Effector memory CD8-positive, alpha-beta T cell (primary cell): ENCODE measurements around the gene RASIP1.
"Not testable (repeated sequence)": the region's sequence is repeated elsewhere in the genome, so short reads cannot be mapped to it uniquely, and the experiment has no call there.

ENCODE experiments used
- ATAC-seq: fragments of 150-1000 bp; cut with Tn5 transposase; replicated peaks from 2 replicates; pipeline ENCODE4 v1.10.0; 2021; ENCODE audit warnings: mild to moderate bottlenecking, moderate library complexity
- DNase-seq, 3 experiments: peaks; one replicate each; pipeline ENCODE4 v3.0.0; 2021
- H3K27ac Mint-ChIP-seq, 2 donors: one replicate each; pipeline ENCODE4 v1.8.0; 2022; ENCODE audit warnings: mild to moderate bottlenecking in 2 of 2, mixed read lengths in 2 of 2, moderate library complexity in 2 of 2
- H3K27me3 Mint-ChIP-seq, 2 donors: one replicate each; pipeline ENCODE4 v1.8.0; 2022; ENCODE audit warnings: mixed read lengths in 2 of 2
- H3K36me3 Mint-ChIP-seq: one replicate; pipeline ENCODE4 v1.8.0; 2022; ENCODE audit warnings: mild to moderate bottlenecking, moderate library complexity, mixed read lengths; ENCODE audit not compliant: insufficient read depth
- H3K4me1 Mint-ChIP-seq, 2 donors: one replicate each; pipeline ENCODE4 v1.8.0; 2022; ENCODE audit warnings: low read depth in 2 of 2, mixed read lengths in 2 of 2
- H3K4me3 Mint-ChIP-seq, 2 donors: one replicate each; pipeline ENCODE4 v1.8.0; 2022; ENCODE audit warnings: mild to moderate bottlenecking in 2 of 2, mixed read lengths in 2 of 2, moderate library complexity in 2 of 2
- H3K9me3 Mint-ChIP-seq, 2 donors: one replicate each; pipeline ENCODE4 v1.8.0; 2022; ENCODE audit warnings: mixed read lengths in 2 of 2

The RASIP1 gene

DNA sequence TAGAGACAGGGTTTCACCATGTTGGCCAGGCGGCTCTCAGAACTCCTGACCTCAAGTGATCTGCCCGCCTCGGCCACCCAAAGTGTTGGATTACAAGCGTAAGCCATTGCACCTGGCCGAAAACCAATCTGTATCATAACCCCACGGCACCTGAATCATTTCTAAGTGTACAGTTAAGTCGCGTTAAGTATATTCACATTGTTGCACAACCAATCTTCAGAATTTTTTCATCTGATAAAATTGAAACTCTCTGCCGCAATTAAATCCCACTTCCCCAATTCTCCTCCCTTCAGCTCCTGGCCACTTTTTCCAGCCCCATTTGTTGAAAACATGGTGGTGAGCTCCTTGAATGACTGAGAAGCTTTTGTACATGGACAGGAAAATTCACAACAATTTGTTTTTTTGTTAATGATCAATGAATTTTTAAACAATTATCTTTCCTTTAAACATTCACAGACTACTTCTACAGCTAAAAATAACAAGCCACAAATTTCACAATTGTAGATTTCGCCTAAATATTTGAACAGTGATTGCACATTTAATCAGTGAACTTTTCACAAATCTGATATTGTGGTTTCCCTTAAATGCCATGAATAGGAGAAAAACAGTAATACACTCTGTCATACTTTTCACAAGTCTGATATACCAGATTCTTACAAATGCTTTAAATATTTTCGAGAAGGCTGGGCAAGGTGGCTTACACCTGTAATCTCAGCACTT is 28.7 kb upstream of the RASIP1 start:
- Mint-ChIP-seq H3K36me3 (no peaks in the 10 kb centered on the region), H3K4me3 (no peak overlapping the region), H3K9me3 (no peaks in the 10 kb centered on the region), H3K4me1 (peaks cover 0 to 2% of the 10 kb centered on the region in 2 donors), H3K27me3 (peaks cover 36 to 74% of the 10 kb centered on the region in 2 donors), H3K27ac (no peak overlapping the region)
- DNase-seq, result no peak
- no peak for ATAC-seq

DNA sequence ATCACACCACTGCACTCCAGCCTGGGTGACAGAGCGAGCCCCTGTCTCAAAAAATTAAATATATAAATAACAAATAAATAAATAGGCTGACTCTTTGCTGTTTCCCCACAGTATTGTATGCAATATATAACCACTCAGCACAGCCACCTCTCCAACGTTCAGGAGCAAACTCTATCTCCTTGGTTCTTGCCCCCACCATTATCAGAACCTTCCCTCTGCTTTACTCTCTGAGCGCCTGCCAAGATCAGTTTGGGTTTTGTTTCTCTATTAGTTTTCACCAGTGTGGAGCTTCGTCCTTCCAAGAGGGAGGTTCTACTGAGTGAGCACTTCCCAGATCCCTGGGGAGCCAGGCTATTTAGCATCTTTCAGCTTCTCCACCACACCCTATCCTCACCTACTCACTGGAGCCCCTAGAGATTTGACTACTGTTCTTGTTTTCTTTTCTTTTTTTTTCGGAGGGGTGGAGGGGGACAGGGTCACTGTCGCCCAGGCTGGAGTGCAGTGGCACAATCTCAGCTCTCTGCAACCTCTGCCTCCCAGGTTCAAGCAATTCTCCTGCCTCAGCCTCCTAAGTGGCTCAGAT is 27.9 kb upstream of the RASIP1 start:
- not testable (repeated sequence) for ATAC-seq, H3K36me3 Mint-ChIP-seq, DNase-seq, H3K4me3 Mint-ChIP-seq, H3K9me3 Mint-ChIP-seq, H3K4me1 Mint-ChIP-seq
- H3K27ac Mint-ChIP-seq, result peak overlapping the region in 1 of 2 donors; percentile 67
- H3K27me3 Mint-ChIP-seq, result peaks cover 36 to 75% of the 10 kb centered on the region in 2 donors

DNA sequence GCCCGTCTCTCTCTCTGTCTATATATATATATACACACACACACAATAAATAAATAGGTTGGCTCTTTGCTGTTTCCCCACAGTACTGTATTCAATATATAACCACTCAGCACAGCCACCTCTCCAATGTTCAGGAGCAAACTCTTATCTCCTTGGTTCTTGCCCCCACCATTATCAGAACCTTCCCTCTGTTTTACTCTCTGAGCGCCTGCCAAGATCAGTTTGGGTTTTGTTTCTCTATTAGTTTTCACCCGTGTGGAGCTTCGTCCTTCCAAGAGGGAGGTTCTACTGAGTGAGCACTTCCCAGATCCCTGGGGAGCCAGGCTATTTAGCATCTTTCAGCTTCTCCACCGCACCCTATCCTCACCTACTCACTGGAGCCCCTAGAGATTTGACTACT is 25.4 kb upstream of the RASIP1 start:
- H3K9me3 Mint-ChIP-seq, ATAC-seq, H3K4me1 Mint-ChIP-seq, H3K4me3 Mint-ChIP-seq, DNase-seq, H3K27ac Mint-ChIP-seq, H3K36me3 Mint-ChIP-seq: not testable (repeated sequence)
- H3K27me3 Mint-ChIP-seq, result peaks cover 51 to 82% of the 10 kb centered on the region in 2 donors

DNA sequence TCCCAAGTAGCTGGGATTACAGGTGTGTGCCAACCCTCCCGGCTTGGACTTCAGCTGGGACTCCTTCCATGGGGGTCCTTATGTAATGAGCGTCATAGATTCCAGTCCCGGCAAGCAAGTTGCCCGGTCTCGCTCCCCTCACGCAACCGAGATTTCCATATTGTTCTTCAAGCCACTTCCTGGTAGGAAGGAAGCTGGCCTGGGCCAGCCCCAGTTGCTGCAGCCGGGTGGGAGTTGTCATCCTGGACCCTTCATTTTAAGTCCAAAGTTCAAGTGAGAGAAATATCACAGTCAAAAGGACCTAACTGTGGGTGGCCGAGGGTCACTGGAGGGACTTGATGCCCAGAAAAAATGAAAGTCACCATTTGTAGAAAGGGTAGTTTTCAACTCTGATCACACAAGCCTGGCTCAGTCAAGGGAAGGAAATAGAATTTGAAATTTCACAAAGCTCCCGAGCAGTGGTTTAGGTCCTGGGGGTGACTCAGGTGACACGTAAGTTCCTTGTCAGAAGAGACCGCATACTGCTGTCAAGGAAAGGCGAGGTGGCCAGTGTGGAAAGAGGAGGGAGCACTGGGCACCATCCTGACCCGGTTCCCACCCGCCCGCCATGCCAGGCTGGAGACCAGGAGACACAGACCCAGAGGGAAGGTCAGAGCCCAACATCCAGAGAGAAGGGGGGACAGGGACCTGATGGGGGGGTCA is 20.2 kb upstream of the RASIP1 start:
- peaks cover 39 to 60% of the 10 kb centered on the region in 2 donors for H3K27me3 Mint-ChIP-seq
- peak overlapping the region in 1 of 2 donors; percentile 13 for H3K27ac Mint-ChIP-seq

DNA sequence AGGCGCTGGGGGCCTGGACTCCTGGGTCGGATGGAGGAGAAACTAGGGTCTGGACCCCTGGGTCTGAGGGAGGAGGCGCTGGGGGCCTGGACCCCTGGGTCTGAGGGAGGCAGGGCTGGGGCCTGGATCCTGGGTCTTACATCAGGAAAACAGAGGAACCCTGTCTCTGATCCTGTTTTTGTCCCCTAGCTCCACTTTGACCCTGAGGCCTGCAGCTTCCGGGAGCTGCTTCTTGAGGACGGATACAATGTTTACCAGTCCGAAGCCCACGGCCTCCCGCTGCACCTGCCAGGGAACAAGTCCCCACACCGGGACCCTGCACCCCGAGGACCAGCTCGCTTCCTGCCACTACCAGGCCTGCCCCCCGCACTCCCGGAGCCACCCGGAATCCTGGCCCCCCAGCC is 17.3 kb upstream of the RASIP1 start:
- Mint-ChIP-seq H3K4me3 (no peak overlapping the region), H3K4me1 (peaks cover 8 to 11% of the 10 kb centered on the region in 2 donors), H3K36me3 (no peaks in the 10 kb centered on the region), H3K27me3 (peaks cover 47 to 68% of the 10 kb centered on the region in 2 donors), H3K9me3 (no peaks in the 10 kb centered on the region), H3K27ac (no peak overlapping the region)
- DNase-seq (no peak), ATAC-seq (no peak)

More for the DNA sequence above, 20.2 kb upstream of the RASIP1 start:
- H3K4me1 Mint-ChIP-seq, result peaks cover 0 to 5% of the 10 kb centered on the region in 2 donors
- no peaks in the 10 kb centered on the region for H3K36me3 Mint-ChIP-seq
- DNase-seq, result no peak
- no peak for ATAC-seq
- H3K4me3 Mint-ChIP-seq, result no peak overlapping the region
- no peaks in the 10 kb centered on the region for H3K9me3 Mint-ChIP-seq

DNA sequence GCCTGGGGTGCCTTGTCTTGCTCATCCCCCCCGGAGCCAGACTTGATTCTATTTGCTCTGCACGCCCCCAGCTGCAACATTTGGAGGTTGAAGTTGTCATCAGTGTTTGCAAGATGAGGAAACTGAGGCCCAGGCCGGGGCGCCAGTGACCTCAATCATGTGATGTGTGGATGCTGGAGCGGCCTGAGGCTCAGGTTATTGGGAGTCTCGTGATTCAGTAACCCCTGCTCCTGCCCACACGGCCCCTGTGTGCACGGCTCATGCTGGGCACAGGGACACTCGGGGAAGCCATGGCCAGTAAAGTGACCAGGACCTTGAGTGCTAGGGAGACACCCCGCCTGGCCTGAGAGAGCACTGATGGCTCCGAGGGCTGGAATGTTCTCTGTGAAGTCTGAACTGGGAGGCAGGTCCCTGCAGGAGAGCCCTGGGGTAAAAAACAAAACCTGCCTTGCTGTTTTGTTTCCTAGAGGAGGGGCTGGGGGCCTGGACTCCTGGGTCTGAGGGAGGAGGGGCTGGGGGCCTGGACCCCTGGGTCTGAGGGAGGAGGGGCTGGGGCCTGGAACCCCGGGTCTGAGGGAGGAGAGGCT is 16.8 kb upstream of the RASIP1 start:
- no peak overlapping the region for H3K27ac Mint-ChIP-seq
- H3K9me3 Mint-ChIP-seq, result no peaks in the 10 kb centered on the region
- no peak for DNase-seq
- ATAC-seq, result no peak
- H3K4me3 Mint-ChIP-seq, result no peak overlapping the region
- H3K36me3 Mint-ChIP-seq, result no peaks in the 10 kb centered on the region
- peaks cover 42 to 67% of the 10 kb centered on the region in 2 donors for H3K27me3 Mint-ChIP-seq
- peaks cover 10 to 11% of the 10 kb centered on the region in 2 donors for H3K4me1 Mint-ChIP-seq

DNA sequence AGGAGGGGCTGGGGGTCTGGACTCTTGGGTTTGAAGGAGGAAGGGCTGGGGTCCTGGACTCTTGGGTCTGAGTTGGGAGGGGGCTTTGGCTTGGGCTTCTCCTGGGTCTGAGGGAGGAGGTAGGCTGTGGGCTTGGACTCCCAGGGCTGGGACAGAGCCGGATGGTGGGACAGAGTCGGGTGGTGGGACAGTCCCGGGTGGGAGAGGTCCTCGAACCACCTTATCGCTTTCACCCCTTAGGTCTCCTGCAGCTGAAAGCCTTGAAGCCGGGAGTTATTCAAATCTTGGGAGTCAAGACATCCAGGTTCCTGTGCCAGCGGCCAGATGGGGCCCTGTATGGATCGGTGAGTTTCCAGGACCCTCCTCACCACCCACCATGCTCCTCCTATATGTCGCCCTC is 16.3 kb upstream of the RASIP1 start:
- H3K27me3 Mint-ChIP-seq, result peaks cover 37 to 67% of the 10 kb centered on the region in 2 donors
- H3K9me3 Mint-ChIP-seq, result no peaks in the 10 kb centered on the region
- no peak overlapping the region for H3K4me3 Mint-ChIP-seq
- no peak overlapping the region for H3K27ac Mint-ChIP-seq
- no peak for ATAC-seq
- DNase-seq, result no peak
- peaks cover 13 to 14% of the 10 kb centered on the region in 2 donors for H3K4me1 Mint-ChIP-seq
- no peaks in the 10 kb centered on the region for H3K36me3 Mint-ChIP-seq

DNA sequence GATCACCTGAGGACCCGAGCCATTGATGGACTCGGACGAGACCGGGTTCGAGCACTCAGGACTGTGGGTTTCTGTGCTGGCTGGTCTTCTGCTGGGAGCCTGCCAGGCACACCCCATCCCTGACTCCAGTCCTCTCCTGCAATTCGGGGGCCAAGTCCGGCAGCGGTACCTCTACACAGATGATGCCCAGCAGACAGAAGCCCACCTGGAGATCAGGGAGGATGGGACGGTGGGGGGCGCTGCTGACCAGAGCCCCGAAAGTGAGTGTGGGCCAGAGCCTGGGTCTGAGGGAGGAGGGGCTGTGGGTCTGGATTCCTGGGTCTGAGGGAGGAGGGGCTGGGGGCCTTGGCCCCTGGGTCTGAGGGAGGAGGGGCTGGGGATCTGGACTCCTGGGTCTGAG is 15.8 kb upstream of the RASIP1 start:
- Mint-ChIP-seq H3K27me3 (peaks cover 36 to 67% of the 10 kb centered on the region in 2 donors), H3K4me3 (no peak overlapping the region), H3K27ac (no peak overlapping the region), H3K36me3 (no peaks in the 10 kb centered on the region), H3K4me1 (peaks cover 13 to 14% of the 10 kb centered on the region in 2 donors), H3K9me3 (no peaks in the 10 kb centered on the region)
- no peak for ATAC-seq
- no peak for DNase-seq

DNA sequence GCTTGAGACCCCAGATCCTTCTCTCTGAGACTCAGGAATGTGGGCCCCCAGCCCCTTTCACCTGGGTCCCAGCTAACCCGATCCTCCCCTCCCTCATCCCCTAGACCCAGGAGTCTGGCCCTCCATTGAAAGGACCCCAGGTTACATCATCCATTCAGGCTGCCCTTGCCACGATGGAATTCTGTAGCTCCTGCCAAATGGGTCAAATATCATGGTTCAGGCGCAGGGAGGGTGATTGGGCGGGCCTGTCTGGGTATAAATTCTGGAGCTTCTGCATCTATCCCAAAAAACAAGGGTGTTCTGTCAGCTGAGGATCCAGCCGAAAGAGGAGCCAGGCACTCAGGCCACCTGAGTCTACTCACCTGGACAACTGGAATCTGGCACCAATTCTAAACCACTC is 15.4 kb upstream of the RASIP1 start:
- Mint-ChIP-seq H3K27me3 (peaks cover 36 to 67% of the 10 kb centered on the region in 2 donors), H3K4me3 (no peak overlapping the region)
- no peak for ATAC-seq

DNA sequence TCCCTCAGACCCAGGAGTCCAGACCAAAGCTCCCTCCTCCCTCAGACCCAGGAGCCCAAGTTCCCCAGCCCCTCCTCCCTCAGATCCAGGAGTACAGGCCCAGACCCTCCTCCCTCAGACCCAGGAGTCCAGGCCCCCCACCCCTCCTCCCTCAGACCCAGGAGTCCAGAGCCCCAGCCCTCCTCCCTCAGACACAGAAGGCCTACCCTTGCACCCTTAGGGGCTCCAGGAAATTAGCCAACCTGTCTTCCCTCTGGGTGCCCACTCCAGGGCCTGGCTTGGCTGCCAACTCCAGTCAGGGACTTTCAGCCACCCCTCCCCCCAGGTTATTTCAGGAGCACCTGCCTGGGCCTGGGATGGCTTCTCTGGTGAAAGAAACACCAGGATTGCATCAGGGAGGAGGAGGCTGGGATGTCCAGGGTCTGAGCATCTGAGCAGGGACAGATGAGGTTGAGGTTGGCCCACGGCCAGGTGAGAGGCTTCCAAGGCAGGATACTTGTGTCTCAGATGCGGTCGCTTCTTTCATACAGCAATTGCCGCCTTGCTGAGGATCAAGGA is 14.8 kb upstream of the RASIP1 start, which contains the start of gene FGF21:
Gene FGF21, plus strand, starts transcription at position 441 of the 558 bp plus-strand sequence. CDS start 713 bp downstream, outside the sequence.
- peaks cover 8 to 14% of the 10 kb centered on the region in 2 donors for H3K4me1 Mint-ChIP-seq
- no peak within 1 kb of the TSS for H3K4me3 Mint-ChIP-seq
- DNase-seq, result no peak
- no peaks in the 10 kb centered on the region for H3K36me3 Mint-ChIP-seq
- no peaks in the 10 kb centered on the region for H3K9me3 Mint-ChIP-seq
- no peak within 1 kb of the TSS for H3K27ac Mint-ChIP-seq
- peaks cover 35 to 67% of the 10 kb centered on the region in 2 donors for H3K27me3 Mint-ChIP-seq
- no peak for ATAC-seq

More for the DNA sequence above, 15.4 kb upstream of the RASIP1 start:
- no peak for DNase-seq
- Mint-ChIP-seq H3K4me1 (peaks cover 13 to 14% of the 10 kb centered on the region in 2 donors), H3K9me3 (no peaks in the 10 kb centered on the region), H3K36me3 (no peaks in the 10 kb centered on the region), H3K27ac (no peak overlapping the region)

DNA sequence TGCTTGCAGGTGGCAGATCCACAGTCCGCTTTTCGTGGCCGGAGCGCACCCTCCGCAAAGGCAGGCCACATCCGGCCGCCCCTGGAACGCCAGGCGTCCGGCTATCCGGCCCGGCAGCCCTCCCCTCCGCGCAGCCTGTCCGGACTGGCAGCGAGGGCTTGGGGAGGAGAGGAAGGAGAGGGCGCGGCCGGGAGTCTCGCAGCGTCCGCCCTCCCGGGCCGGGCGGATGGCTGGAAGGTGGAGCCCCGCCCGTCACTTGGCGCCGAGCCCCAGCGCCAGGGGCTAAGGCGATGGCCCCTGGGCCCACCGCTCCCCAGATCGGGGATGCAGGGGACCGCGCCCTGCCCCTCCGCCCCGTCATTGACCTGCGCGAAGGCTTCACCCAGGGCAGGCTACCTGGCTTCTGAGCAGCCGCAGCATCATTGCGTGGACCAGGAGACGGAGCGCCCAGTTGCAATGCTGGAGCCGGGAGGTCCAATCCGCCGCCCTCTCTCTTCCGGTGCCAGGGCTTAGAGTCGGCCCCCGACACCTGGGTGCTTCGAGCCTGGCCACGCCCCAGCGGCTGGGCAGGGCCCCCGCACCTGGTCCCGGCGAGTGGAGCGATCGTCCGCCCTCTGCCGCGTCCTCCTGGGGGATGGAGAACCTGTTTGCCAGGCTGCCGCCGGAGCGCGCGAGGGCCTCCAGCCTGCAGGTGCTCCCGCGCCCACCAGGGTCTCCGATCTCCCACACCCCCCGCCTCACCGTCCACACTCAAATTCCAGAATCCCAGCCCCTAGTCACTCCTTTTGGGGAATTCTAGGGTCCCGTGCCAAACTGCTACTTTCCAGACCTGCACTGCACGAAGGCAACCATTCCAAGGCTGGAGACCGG is 12.3 kb upstream of the RASIP1 start, which contains the start of gene FUT1:
Gene FUT1, minus strand, starts transcription at position 146 of the 870 bp plus-strand sequence. CDS start 1,360 bp downstream, outside the sequence.
- Mint-ChIP-seq H3K27me3 (peaks cover 34 to 71% of the 10 kb centered on the region in 2 donors), H3K4me3 (peak within 1 kb of the TSS; percentile 73 to 76), H3K36me3 (no peaks in the 10 kb centered on the region), H3K9me3 (no peaks in the 10 kb centered on the region), H3K4me1 (peaks cover 8 to 14% of the 10 kb centered on the region in 2 donors), H3K27ac (no peak within 1 kb of the TSS)
- DNase-seq (peak in 1 of 3 experiments; percentile 18), ATAC-seq (peak; percentile 76)

DNA sequence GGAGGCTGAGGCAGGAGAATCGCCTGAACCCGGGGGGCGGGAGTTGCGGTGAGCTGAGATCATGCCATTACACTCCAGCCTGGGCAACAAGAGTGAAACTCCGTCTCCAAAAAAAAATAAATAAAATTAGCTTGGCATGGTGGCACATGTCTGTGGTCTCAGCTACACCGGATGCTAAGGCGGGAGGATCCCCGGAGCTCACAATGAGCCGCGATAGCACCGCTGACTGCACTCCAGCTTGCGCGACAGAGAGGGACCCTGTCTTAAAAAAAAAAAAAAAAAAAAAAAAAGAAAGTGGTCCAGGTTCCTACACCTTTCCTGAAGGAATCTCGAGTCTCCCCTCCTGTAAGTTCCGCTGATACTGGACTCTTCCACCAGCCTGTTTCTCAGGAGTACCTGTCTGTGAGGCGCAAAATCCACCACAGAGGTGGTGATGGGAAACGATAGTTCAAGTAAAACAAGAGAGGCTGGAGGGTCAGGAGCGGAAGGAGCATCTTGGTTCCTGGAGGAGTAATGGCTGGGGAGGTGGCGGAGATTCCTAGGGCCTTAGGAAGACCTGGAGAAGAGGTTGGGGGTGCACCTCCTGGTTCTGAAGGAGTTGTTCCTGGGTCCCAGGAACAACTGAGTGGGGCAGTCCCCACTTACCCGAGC is 11.6 kb upstream of the RASIP1 start:
- DNase-seq (no peak), ATAC-seq (no peak)
- H3K9me3 Mint-ChIP-seq, result no peaks in the 10 kb centered on the region
- no peak overlapping the region for H3K27ac Mint-ChIP-seq
- H3K4me3 Mint-ChIP-seq, result peak overlapping the region; percentile 73 to 76
- peaks cover 3% of the 10 kb centered on the region for H3K36me3 Mint-ChIP-seq
- H3K4me1 Mint-ChIP-seq, result peaks cover 8 to 14% of the 10 kb centered on the region in 2 donors
- peaks cover 34 to 79% of the 10 kb centered on the region in 2 donors for H3K27me3 Mint-ChIP-seq
